GM11168 (cell line): ENCODE results near the gene KLHL22.

ENCODE experiments used
- in situ Hi-C: fragments of 300-500 bp; cut with MboI; formaldehyde crosslinking; loops from one replicate; pipeline ENCODE4 v1.12.0; 2022; ENCODE audit warnings: low sequenced_read_pairs; ENCODE audit not compliant: unreplicated experiment

KLHL22 gene

DNA sequence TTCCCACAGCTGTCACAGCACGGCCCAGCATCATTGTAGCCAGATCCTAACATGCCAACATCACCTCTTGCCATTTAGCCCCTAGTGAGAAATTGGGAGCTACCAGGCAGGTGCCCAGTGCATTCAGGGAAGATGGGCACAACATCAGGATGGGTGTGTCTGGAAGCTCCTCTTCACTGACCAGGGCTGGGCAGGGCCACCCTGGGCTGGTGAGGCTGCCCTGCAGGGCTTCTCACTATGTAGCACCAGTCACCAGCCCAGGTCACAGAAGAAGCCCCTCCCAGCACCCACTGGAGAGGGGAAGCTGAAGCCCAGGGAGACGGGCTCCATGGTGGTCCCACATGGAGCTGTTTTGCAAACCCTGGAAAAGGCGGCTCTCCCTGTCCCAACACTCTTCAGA, 87.8 kb downstream of the KLHL22 start:
- in situ Hi-C loops, result loop anchor here (25.0 kb wide), 1 partner anchor 279 kb away; no protein-coding TSS in a partner anchor

DNA sequence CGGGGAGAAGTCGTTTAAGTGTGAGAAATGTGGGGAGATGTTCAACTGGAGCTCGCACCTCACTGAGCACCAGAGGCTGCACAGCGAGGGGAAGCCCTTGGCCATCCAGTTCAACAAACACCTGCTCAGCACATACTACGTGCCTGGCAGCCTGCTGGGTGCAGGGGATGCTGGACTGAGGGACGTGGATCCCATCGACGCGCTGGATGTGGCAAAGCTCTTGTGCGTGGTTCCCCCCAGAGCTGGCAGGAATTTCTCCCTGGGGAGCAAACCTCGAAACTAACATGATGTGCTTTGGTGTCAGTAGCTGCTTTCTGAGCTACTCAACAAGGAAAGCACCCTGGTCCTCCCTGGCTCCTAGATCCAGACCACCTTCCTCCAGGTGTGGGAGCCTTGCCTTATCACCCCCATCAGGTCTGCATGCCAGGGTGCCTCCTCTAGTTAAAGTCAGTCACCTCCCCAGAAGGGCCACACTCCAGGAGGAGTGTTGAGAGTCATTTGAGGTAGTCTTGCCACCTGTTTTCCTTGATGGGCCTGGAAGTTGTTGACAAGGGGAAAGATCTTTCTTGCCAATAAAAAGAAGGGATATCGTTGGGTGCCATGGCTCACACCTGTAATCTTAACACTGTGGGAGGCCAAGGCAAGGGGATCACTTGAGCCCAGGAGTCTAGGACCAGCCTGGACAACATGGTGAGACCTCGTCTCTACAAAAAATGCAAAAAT, 88.7 kb downstream of the KLHL22 start:
- in situ Hi-C loops, result loop anchor here (25.0 kb wide), 1 partner anchor 280 kb away; no protein-coding TSS in a partner anchor

DNA sequence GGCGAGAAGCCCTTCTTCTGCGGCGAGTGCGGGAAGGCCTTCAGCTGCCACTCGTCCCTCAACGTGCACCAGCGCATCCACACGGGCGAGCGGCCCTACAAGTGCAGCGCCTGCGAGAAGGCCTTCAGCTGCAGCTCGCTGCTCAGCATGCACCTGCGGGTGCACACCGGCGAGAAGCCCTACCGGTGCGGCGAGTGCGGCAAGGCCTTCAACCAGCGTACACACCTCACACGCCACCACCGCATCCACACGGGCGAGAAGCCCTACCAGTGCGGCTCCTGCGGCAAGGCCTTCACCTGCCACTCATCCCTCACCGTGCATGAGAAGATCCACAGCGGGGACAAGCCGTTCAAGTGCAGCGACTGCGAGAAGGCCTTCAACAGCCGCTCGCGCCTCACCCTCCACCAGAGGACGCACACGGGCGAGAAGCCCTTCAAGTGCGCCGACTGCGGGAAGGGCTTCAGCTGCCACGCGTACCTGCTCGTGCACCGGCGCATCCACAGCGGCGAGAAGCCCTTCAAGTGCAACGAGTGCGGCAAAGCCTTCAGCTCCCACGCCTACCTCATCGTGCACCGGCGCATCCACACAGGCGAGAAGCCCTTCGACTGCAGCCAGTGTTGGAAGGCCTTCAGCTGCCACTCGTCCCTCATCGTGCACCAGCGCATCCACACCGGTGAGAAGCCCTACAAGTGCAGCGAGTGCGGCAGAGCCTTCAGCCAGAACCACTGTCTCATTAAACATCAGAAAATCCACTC, 89.5 kb downstream of the KLHL22 start:
- in situ Hi-C loops, result loop anchor here (25.0 kb wide), 1 partner anchor 281 kb away; no protein-coding TSS in a partner anchor

DNA sequence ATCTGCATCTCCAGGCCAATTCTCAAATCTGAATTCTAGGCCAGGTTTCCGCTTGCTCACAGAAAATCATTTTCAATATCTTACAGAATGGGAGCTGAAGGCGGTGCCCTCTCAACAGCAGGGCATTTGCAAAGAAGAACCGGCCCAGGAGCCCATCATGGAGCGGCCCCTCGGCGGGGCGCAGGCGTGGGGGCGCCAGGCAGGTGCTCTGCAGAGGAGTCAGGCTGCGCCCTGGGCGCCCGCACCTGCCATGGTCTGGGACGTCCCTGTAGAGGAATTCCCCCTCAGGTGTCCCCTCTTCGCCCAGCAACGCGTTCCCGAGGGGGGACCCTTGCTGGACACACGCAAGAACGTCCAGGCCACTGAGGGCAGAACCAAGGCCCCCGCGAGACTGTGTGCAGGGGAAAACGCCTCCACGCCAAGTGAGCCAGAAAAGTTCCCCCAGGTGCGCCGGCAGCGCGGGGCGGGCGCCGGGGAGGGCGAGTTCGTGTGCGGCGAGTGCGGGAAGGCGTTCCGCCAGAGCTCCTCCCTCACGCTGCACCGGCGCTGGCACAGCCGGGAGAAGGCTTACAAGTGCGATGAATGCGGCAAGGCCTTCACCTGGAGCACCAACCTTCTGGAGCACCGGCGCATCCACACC, 90.2 kb downstream of the KLHL22 start:
- in situ Hi-C loops, result loop anchor here (25.0 kb wide), 1 partner anchor 282 kb away; no protein-coding TSS in a partner anchor

DNA sequence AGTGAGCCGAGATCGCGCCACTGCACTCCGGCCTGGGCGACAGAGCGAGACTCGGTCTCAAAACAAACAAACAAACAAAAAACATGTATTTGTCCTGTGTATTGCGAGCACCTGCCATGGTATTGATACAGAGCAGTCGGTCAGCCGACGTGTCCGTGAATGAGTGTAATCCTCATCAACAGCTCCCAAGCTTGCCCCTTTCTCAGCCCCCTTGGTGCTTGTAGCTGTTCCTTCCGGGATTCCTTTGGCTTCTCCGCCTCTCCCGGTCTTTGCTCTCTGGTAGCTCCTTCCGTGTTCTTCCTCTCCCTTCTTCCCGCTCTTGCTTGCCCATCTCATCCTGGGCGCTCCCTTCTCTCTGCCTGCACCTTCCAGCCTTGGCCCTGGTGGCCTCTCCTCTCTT, 90.7 kb downstream of the KLHL22 start:
- in situ Hi-C loops, result loop anchor here (25.0 kb wide), 1 partner anchor 282 kb away; no protein-coding TSS in a partner anchor

DNA sequence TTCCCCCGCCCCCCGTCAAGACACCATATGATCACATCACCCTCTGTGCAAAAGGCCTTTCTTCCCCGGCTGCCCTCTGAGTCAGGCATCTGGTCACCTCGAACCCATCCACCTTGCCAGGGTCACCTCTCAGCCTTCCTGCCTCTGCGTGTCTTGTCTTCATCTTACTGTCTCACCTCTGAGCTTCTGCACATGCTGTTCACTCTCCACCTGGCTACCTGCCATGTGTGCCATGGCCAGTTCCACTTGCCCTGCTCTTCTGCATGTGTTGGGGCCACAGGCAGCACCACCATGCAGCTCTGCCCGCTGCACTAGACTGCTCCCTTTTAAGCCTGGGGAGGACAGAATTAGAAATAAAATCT, 91.8 kb downstream of the KLHL22 start:
- in situ Hi-C loops, result loop anchor here (25.0 kb wide), 1 partner anchor 284 kb away; no protein-coding TSS in a partner anchor

DNA sequence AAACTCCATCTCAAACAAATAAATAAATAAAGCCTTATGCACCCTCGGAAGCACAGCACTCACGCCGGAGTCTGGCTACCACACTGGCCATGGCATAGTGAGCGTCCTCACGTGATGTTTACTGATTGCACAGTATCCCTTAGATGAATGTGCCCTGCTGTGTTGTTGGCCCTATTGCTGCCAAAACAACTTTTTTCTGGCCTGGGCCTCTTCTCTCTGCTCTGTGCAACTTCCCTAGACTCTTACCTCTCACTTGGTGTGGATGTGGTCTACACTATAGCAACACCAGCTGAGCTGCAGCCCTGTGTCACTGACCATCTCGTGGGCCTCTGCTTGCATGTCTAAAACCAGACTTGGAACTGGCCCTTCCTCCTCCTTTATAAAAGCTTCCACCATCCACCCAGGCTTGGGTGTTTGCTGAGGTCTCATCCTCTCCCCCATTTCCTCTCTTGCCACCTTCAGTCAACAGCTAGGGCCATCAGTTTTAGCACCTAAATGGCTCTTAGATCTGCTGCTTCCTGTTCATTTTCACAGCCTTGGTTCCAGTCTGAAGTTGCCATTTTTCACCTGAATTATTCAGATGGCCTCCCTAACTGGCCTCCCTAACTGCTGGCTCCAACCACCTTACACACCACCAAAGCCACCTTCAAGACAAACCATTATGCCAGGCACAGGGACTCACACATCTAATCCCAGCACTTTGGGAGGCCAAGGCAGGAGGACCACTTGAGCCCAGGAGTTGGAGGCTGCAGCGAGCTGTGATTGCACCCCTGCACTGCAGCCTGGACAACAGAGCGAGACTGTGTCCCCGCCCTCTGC, 92.4 kb downstream of the KLHL22 start:
- in situ Hi-C loops, result loop anchor here (25.0 kb wide), 1 partner anchor 284 kb away; no protein-coding TSS in a partner anchor

DNA sequence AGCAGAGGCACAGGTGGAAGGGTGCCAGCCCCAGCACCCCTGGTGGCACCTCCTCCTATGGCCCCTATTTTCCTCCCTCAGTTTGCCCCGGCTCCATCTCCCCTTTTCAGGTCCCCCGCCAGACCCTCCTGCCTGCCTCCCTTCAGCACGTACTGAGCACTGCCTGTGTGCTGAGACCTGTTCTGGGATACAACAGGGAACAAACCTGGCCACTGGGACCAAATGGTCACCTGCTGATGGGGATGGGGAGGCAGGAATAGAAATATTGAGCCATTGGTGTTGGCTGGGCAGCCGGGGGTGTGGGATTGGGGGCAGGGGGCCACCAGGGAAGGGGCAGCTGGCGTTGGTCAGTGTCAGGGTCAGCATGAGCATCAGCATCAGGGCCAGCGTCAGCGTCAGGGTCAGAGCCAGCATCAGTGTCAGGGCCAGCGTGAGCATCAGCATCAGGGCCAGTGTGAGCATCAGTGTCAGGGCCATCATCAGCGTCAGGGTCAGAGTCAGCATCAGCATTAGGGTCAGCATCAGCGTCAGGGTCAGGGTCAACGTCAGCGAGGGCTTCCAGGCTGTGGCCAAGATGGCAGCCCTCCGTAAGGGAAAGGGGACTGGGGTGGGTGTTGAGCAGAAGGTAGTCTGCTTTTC, 94.1 kb downstream of the KLHL22 start:
- in situ Hi-C loops, result loop anchor here (25.0 kb wide), 1 partner anchor 286 kb away; no protein-coding TSS in a partner anchor

DNA sequence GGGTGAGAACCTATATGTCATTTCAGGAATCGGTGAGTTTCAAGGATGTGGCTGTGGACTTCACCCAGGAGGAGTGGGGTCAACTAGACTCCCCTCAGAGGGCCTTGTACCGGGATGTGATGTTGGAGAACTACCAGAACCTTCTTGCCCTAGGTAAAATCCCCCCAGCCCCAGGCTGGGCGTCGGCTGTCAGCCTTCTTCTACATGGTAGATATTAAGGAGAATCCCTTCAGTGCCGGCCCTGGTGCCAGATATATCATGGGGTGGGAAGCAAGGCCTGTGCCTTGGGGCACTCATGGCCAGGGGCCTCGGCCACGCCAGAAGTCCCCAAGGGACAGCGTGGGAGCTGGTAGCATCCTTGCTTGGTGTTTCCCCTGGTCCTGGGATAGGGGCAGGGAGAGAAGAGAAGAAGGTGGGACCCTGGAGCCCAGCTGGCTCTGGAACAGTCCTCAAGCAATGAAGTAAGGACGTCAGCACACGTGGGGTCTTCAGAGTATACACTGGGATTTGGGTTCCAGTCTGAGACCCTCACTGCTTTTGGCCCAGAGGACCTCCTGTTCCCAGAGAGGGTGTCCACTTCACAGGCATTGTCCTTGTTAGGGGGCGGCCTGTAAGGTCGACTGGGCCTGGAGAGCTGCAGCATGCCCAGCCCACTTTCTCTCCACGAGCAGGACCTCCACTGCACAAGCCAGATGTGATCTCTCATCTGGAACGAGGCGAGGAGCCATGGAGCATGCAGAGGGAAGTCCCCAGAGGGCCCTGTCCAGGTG, 94.8 kb downstream of the KLHL22 start:
- in situ Hi-C loops, result loop anchor here (25.0 kb wide), 1 partner anchor 287 kb away; no protein-coding TSS in a partner anchor

DNA sequence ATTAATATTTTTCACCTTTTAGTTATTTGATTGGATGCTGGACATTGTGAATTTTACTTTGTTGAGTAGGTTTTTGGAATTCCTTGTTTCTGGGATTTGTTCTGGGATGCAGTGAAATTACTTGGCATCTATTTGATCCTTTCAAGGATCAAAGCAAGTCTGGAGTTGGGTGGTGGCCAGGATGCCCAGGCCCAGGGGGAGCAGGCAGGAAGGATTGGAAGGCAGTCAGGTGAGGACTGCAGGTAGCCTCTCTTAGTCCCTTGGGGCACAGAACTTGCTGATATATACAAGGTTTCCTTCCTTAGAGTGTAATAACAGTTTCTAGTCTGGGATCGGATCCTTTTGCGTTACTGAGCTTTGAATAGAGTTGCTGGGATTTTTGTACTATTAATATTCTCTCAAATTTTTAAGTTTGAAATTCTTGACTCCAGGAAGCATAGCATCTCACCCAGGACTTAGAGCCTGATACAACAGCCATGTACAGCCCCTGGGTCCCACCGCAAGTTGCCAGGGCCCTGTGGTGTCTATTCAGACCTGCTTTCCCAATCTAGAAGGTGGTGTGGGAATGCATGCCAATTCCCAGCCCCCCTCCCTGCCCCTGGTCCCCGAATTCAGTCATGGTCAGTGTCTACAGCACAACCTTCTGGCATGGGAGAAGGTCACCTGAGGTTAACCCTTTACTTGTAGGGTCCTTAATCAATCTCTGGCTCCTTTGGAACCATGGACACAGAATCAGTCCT, 95.6 kb downstream of the KLHL22 start:
- in situ Hi-C loops, result loop anchor here (25.0 kb wide), 1 partner anchor 287 kb away; no protein-coding TSS in a partner anchor

DNA sequence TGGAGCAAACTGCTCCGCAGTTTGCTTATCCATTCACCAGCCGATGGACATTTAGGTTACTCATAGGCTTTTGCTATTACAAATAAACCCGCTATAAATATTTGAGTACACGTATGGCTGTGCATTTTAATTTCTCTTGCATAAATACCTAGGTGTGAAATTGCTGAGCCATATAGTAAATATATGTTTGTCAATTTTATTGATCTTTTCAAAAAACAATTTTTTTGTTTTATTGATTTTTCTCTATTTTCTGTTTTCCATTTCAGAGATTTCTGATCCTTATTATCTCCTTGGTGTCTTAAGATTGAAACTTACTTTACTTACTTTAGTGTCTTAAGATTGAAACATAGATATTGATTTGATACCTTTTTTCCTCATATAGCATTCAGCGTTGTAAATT, 97.2 kb downstream of the KLHL22 start:
- in situ Hi-C loops, result no loop called here

DNA sequence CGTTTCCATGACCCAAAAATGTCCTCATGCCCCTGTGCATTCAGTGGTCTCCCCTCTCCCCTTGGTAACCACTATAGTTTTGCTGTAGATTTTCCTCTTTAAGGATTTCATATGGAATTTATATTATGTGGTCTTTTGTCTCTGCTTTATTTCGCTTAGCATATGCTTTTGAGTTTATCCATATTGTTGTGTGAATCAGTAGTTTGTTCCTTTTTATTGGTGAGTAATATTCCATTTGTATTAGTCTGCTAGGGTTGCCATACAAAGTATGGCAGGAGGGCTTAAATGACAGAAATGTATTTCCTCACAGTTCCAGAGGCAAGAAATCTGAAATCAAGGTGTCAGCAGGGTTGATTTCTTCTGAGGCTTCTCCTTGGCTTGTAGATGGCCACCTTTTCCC, 98.1 kb downstream of the KLHL22 start:
- in situ Hi-C loops, result no loop called here

DNA sequence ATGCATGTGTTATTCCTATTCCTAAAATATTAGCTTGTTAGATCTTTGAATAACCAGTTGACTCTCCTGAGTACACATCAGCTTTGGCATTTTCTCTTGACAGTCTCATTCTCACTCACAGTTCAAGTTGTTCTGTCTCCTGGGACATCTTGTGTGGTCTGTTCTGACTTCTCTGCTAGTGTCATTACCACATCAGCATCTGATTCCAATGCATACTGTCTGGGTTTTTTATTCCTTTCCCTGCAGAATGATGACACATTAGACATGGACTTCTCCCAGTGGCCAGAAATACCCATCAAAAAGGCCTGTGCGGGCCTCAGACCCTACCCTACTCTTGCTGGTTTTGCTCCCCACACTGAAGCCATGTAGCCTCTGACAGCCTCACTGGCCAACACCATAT, 99.0 kb downstream of the KLHL22 start:
- in situ Hi-C loops, result no loop called here

DNA sequence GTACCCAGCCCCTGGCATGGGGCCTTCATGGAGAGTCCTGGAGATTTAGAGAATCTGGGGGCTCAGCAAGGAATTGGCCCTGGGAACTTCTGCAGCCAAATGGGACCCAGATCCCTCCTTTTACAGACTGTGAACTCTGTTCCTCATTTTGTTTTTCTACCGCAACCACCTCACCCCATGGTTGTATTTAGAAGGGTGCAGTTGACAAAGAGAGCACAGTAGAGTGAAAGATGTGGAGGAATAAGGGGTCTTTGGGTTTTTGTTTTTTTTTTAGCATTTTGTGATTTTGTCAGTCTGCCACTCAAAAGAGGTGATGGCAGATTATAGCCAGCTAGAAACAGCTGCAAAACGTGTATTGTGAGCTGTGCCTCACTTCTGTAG, 99.7 kb downstream of the KLHL22 start:
- in situ Hi-C loops, result no loop called here

DNA sequence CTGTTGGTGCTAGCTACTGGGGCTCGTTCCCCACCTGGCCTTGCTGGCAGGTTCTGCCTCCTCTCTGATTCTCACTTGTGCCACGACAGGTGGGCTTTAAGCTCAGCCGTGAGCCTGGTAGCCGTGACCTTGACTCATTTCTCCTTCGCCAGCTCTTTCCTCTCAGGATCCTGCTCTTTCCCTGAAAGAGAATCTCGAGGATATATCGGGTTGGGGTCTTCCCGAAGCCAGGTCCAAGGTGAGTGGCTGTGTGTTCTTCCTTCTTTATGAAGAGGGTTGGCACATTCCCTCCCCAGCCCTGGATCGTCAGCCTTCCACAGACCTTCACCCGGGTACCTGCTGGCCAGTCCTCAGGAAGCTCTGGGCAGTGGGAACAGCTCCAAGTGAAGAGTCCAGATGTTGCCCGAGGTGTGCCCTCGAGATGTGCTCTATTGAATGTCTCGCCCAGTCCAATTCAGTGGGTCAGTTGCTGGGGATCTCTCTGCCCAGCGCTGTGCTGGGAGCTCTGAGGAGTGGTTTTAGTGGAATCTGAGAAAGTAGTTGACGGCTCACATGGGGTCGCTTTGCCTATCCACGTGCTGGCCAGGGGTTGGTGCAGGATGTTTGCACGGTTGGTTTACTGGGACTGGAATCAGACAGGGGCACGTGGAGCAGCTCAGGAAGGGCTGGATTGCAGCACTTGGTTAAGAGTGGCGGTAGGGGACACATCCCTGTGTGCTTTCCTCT, 100.3 kb downstream of the KLHL22 start:
- in situ Hi-C loops, result no loop called here

DNA sequence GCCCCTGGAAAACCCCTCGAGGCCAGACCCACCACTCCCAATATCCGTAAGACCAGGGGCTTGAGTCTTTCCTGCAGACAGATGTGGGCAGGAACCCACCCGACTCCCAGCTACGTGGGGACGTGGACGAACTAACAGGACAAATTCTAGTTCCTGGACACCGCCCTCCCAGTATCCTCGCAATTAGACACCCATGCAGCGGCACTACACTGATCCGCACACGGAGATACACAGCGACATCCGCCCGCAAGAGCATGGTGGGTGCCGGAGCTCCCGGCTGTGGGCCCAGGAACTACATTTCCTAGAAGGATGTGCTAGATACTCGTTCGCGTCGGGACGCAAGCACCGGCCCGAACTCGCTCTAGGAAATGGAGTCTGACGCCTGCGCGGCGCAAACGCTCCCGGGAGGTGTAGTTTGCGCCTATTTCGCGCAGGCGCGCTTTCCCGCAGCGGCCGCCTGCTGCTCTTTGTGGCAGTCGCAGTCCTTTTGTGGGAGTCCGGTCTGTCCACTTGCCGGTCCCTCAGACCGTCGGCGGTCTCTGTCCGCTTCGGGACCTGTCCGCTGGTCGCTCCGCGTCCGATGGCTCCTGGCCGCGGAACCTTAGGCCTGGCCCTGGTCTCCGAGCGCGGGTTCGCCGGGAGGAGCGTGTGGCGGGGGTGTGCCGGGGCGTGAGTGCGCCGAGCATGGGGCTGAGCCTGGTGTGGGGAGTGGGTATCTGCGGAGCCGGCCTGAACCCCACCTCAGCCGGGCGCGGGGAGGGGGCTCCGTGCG, 101.7 kb downstream of the KLHL22 start, which contains the start of gene ZNF74:
TSS of gene ZNF74 (plus strand) at position 447 of the 772 bp plus-strand sequence. CDS start 478 bp downstream, outside the sequence.
- in situ Hi-C loops, result no loop called here
